K562 (cell line): Measurements from ENCODE around the gene CCDC9B.
A peak's percentile ranks its signal among the peaks of the same experiment; 100 is the strongest.

ENCODE experiments used
- CTCF ChIP-seq, 3 experiments: IDR thresholded peaks in 2 of 3; conservative IDR thresholded peaks in 1 of 3; 2 replicates each; pipeline ENCODE4 v1.5.1; 2011 to 2012; ENCODE audit warnings: low read length in 3 of 3, mild to moderate bottlenecking in 3 of 3, control low read depth in 2 of 3, improper control_type of control experiment in 1 of 3, inconsistent platforms in 1 of 3, low read depth in 1 of 3, mixed read lengths in 1 of 3, moderate library complexity in 1 of 3; ENCODE audit not compliant: insufficient read depth in 2 of 3
- L3MBTL2 ChIP-seq: fragments of 450-650 bp; IDR thresholded peaks from 2 replicates; pipeline ENCODE4 v1.6.1; 2016; ENCODE audit warnings: mild to moderate bottlenecking, moderate library complexity
- LARP7 ChIP-seq: fragments of 450-650 bp; IDR thresholded peaks from 2 replicates; pipeline ENCODE4 v1.6.1; 2016
- MED1 ChIP-seq: sonication (generic); formaldehyde crosslinking; IDR thresholded peaks from 2 replicates; pipeline ENCODE4 v1.8.1; 2023; ENCODE audit warnings: missing genetic modification reagents, borderline replicate concordance
- PATZ1 ChIP-seq: fragments of 250-450 bp; sonication (Bioruptor Pico); IDR thresholded peaks from 2 replicates; pipeline ENCODE4 v1.5.0; 2020; ENCODE audit warnings: mild to moderate bottlenecking, borderline replicate concordance
- POLR2A ChIP-seq: fragments of 450-650 bp; conservative IDR thresholded peaks from 2 replicates; pipeline ENCODE4 v1.6.1; 2016
- RCOR1 ChIP-seq, 2 experiments: IDR thresholded peaks; 2 replicates each; pipeline ENCODE4 v1.6.1; 2012; ENCODE audit warnings: low read depth in 2 of 2, low read length in 2 of 2, borderline replicate concordance in 1 of 2, improper control_type of control experiment in 1 of 2
- TBP ChIP-seq: optimal IDR thresholded peaks from 2 replicates; pipeline ENCODE3; 2011; ENCODE audit warnings: low read depth, low read length, improper control_type of control experiment
- USF2 ChIP-seq: sonication (generic); formaldehyde crosslinking; IDR thresholded peaks from 2 replicates; pipeline ENCODE4 v1.5.0; 2020; ENCODE audit warnings: missing genetic modification reagents
- ZNF311 ChIP-seq: fragments of 250-450 bp; sonication (Bioruptor Pico); IDR thresholded peaks from 2 replicates; pipeline ENCODE4 v1.4.0; 2020; ENCODE audit warnings: mild to moderate bottlenecking, moderate library complexity
- ZNF449 ChIP-seq: fragments of 250-450 bp; sonication (Bioruptor Pico); IDR thresholded peaks from 2 replicates; pipeline ENCODE4 v1.8.0; 2022; ENCODE audit warnings: moderate library complexity, mild to moderate bottlenecking, inconsistent platforms

GRCh38 chr15:40382580-40383456 lies 42.1 kb upstream of the CCDC9B start, which contains the start of gene KNSTRN:
- TF ChIP-seq LARP7 (no peak), CTCF (IDR thresholded peaks at IDR 0.05 in 2 of 3, conservative IDR thresholded peaks at IDR 0.05 in 1 of 3; ENCODE audit: insufficient read depth in 2 of 3, low read depth in 1 of 3, low read length in 3 of 3) (no peak; a peak in 1 of 6 replicates), TBP (peak; percentile 85), RCOR1 (IDR thresholded peaks at IDR 0.05; ENCODE audit: borderline replicate concordance in 1 of 2, low read depth in 2 of 2, low read length in 2 of 2) (no peak), L3MBTL2 (0 out of 2 replicates have a peak, but pooled peaks have one; percentile 32), POLR2A (peak; percentile 88), ZNF449 (CRISPR knock-in tag) (no peak), PATZ1 (CRISPR knock-in tag) (no peak), MED1 (CRISPR knock-in tag) (no peak), USF2 (no peak), ZNF311 (no peak)
